ENCODE data around the gene ASB15.

DNA sequence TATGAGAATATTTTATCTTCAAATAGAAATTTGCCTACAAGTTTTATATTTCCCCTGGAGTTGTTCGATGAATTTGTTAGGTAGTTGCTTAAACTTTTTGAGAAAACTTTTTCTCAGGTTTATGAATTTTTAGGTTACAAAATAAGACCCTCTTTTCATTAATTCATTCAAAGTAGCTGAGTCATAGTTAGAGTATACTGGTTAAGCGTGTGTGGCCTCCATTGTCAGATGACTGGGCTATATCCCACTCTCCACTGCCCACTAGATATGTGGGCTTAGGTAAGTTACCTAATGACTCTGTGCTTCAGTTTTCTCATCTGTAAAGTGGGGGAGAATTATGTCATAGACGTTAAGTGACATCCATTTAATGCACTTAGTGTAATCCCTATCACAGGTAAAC is 1.0 kb downstream of the ASB15 start:
- TF ChIP-seq, protein P1, sequence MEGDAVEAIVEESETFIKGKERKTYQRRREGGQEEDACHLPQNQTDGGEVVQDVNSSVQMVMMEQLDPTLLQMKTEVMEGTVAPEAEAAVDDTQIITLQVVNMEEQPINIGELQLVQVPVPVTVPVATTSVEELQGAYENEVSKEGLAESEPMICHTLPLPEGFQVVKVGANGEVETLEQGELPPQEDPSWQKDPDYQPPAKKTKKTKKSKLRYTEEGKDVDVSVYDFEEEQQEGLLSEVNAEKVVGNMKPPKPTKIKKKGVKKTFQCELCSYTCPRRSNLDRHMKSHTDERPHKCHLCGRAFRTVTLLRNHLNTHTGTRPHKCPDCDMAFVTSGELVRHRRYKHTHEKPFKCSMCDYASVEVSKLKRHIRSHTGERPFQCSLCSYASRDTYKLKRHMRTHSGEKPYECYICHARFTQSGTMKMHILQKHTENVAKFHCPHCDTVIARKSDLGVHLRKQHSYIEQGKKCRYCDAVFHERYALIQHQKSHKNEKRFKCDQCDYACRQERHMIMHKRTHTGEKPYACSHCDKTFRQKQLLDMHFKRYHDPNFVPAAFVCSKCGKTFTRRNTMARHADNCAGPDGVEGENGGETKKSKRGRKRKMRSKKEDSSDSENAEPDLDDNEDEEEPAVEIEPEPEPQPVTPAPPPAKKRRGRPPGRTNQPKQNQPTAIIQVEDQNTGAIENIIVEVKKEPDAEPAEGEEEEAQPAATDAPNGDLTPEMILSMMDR (IDR thresholded peaks at IDR 0.05), result no peak
- no peak for TF ChIP-seq POLR2AphosphoS5 (IDR thresholded peaks at IDR 0.05)
